ENCODE measurements around the gene PTOV1. TPM values are rescaled to one million over a fixed set of nuclear protein-coding genes. Genes with fewer than 3 reads are reported as not detected.

The PTOV1 gene
- total RNA-seq: 44.8 and 51.2 TPM in 2 replicates

GRCh38 chr19:49850487-49851342, at the start of gene PTOV1:
PTOV1 (plus strand) TSS chr19:49851159.

GRCh38 chr19:49812997-49813861, 37.7 kb upstream of the PTOV1 start, which contains the start of gene FUZ:
FUZ (minus strand) TSS chr19:49813292; CDS start chr19:49813106, 186 bp downstream.

GRCh38 chr19:49817964-49818648, 32.9 kb upstream of the PTOV1 start, which contains the start of gene MED25:
MED25 (plus strand) TSS chr19:49818289; CDS start chr19:49818342, 53 bp downstream.

GRCh38 chr19:49866933-49867782, 16.2 kb downstream of the PTOV1 start, which contains the start of gene PNKP:
PNKP (minus strand) TSS chr19:49867576; CDS start chr19:49867204, 372 bp downstream.

GRCh38 chr19:49877020-49877878, 26.3 kb downstream of the PTOV1 start, which contains the start of the genes AKT1S1 and TBC1D17:
AKT1S1 (minus strand) TSS chr19:49877355; CDS start chr19:49873295, 4,060 bp downstream.
TBC1D17 (plus strand) TSS chr19:49877702; CDS start chr19:49877724, 22 bp downstream.

GRCh38 chr19:49896863-49897621, 46.1 kb downstream of the PTOV1 start, which contains the start of gene IL4I1:
IL4I1 (minus strand) TSS chr19:49896887; CDS start chr19:49896160, 727 bp downstream.

Other genes with a start within 250 kb of the PTOV1 start
- gene RRAS, start 211.0 kb upstream of the PTOV1 start, total RNA-seq: 43.5 and 48.4 TPM in 2 replicates
- 8.2 and 11.7 TPM in 2 replicates for gene SCAF1, start 208.9 kb upstream of the PTOV1 start, total RNA-seq
- 48.8 and 53.9 TPM in 2 replicates for gene IRF3, start 185.3 kb upstream of the PTOV1 start, total RNA-seq
- 7.0 and 7.5 TPM in 2 replicates for gene BCL2L12, start 185.2 kb upstream of the PTOV1 start, total RNA-seq
- 536 and 608 TPM in 2 replicates for gene PRMT1, start 173.9 kb upstream of the PTOV1 start, total RNA-seq
- gene ADM5, start 161.6 kb upstream of the PTOV1 start, total RNA-seq: 0.32 and 0.91 TPM in 2 replicates
- 13.0 and 19.5 TPM in 2 replicates for gene CPT1C, start 160.0 kb upstream of the PTOV1 start, total RNA-seq
- not detected in 2 replicates for gene TSKS, start 87.9 kb upstream of the PTOV1 start, total RNA-seq
- gene AP2A1, start 84.2 kb upstream of the PTOV1 start, total RNA-seq: 33.1 and 37.7 TPM in 2 replicates
- 23.7 and 31.9 TPM in 2 replicates for gene FUZ, start 37.9 kb upstream of the PTOV1 start, total RNA-seq
- gene MED25, start 32.9 kb upstream of the PTOV1 start, total RNA-seq: 11.0 and 14.1 TPM in 2 replicates
- 52.4 and 53.9 TPM in 2 replicates for gene PNKP, start 16.4 kb downstream of the PTOV1 start, total RNA-seq
- 5.2 and 6.2 TPM in 2 replicates for gene AKT1S1, start 26.2 kb downstream of the PTOV1 start, total RNA-seq
- 2.9 and 6.5 TPM in 2 replicates for gene TBC1D17, start 26.5 kb downstream of the PTOV1 start, total RNA-seq
- gene IL4I1, start 45.7 kb downstream of the PTOV1 start, total RNA-seq: 3.2 and 8.2 TPM in 2 replicates
- gene ATF5, start 78.0 kb downstream of the PTOV1 start, total RNA-seq: 2.9 and 5.2 TPM in 2 replicates
- 24.2 and 24.7 TPM in 2 replicates for gene NUP62, start 78.3 kb downstream of the PTOV1 start, total RNA-seq
- not detected in 2 replicates for gene SIGLEC11, start 110.0 kb downstream of the PTOV1 start, total RNA-seq
- 14.4 and 15.6 TPM in 2 replicates for gene VRK3, start 174.2 kb downstream of the PTOV1 start, total RNA-seq
- 6.7 and 8.1 TPM in 2 replicates for gene ZNF473, start 174.8 kb downstream of the PTOV1 start, total RNA-seq